ENCODE measurements around the gene RNMT. TPM values are rescaled to one million over a fixed set of nuclear protein-coding genes. Genes with fewer than 3 reads are reported as not detected.

RNMT gene
- total RNA-seq, 1 experiment from 2014 or later = 58.0 TPM

DNA sequence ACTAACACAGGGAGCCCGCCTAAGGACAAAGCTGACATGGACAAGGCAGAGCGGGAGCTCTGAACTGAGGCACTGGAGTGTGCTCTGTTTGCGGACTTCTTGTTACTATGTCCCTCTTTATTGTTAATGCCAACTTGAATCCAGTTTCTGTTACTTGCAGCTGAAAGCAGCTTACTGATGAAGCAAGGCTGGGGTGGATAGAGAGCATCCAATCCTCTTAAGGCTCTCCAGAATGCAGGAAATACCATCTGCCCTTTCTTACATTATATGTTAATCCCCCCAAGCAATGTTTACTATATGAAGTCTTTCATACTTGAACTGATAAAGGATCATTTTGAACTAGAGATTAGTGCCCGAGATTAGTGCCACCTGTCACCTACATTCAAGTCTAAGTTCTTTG is 9.6 kb upstream of the RNMT start:
- Histone ChIP-seq H3K9ac (ENCODE audit: low read length) (no peak overlapping the region), H3K4me3 (replicated peaks in 1 of 2; ENCODE audit: low read depth in 1 of 2, low read length in 2 of 2) (no peak overlapping the region), H3K9me3 (ENCODE audit: control insufficient read depth in 1 of 2, insufficient read depth in 1 of 2, low read depth in 1 of 2, low read length in 2 of 2) (peaks cover 0 to 4% of the 10 kb centered on the region in 2 experiments; a peak in 1 of 4 replicates), H3K9me2 (ENCODE audit: insufficient read depth) (no peaks in the 10 kb centered on the region), H3K4me1 (ENCODE audit: control insufficient read depth in 1 of 2, insufficient read depth in 2 of 2, low read length in 2 of 2) (peaks cover 0 to 26% of the 10 kb centered on the region in 2 experiments; a peak in 2 of 4 replicates), H3K36me3 (ENCODE audit: control insufficient read depth in 1 of 2, insufficient read depth in 2 of 2, low read length in 2 of 2) (0 out of 4 replicates have a peak, but pooled peaks cover 0 to 16% of the 10 kb centered on the region in 2 experiments), H4K20me1 (ENCODE audit: insufficient read depth) (no peaks in the 10 kb centered on the region), H3K79me2 (ENCODE audit: insufficient read depth, low read length) (peaks cover 100% of the 10 kb centered on the region), H3K27ac (ENCODE audit: low read depth, low read length) (no peak overlapping the region), H3K27me3 (ENCODE audit: insufficient read depth, low read length) (no peaks in the 10 kb centered on the region), H3K4me2 (ENCODE audit: low read length) (no peak overlapping the region), H2AFZ (ENCODE audit: low read depth, low read length, poor library complexity, severe bottlenecking) (no peak overlapping the region)
- ATAC-seq (no peak), DNase-seq (ENCODE audit: low read depth, low spot score) (no peak)
- BruUV-seq (replicated peaks) = no TSS peak
- ChIA-PET CTCF (no interaction called here), POLR2A (no interaction called here), RAD21 (ENCODE audit: low non-redundant PET in 1 of 2, low total read pairs in 2 of 2, uncharacterized antibody in 2 of 2, unreplicated experiment in 2 of 2) (no interaction called here)
- intact Hi-C loops (cut with micrococcal nuclease) = no loop called here
- TF ChIP-seq EZH2 (IDR thresholded peaks at IDR 0.05) = no peak
- TF ChIP-seq JUND (IDR thresholded peaks at IDR 0.05) = no peak
- TF ChIP-seq SRF (IDR thresholded peaks at IDR 0.05; ENCODE audit: low read depth) = no peak
- no peak for TF ChIP-seq ZFX (IDR thresholded peaks at IDR 0.05)
- TF ChIP-seq RAD21 (IDR thresholded peaks at IDR 0.05; ENCODE audit: low read depth) = no peak
- no peak for TF ChIP-seq YY1 (IDR thresholded peaks at IDR 0.05; ENCODE audit: extremely low read depth, insufficient replicate concordance, low read depth, low read length)
- no peak for TF ChIP-seq EGR1 (IDR thresholded peaks at IDR 0.05; ENCODE audit: low read depth)
- no peak for TF ChIP-seq EZH2phosphoT487 (IDR thresholded peaks at IDR 0.05; ENCODE audit: borderline replicate concordance)
- no peak for TF ChIP-seq CBX3 (IDR thresholded peaks at IDR 0.05; ENCODE audit: low read depth)
- no peak for TF ChIP-seq CEBPB (IDR thresholded peaks at IDR 0.05; ENCODE audit: low read depth)
- no peak for TF ChIP-seq REST (IDR thresholded peaks at IDR 0.05; ENCODE audit: low read depth)
- TF ChIP-seq, protein P1, sequence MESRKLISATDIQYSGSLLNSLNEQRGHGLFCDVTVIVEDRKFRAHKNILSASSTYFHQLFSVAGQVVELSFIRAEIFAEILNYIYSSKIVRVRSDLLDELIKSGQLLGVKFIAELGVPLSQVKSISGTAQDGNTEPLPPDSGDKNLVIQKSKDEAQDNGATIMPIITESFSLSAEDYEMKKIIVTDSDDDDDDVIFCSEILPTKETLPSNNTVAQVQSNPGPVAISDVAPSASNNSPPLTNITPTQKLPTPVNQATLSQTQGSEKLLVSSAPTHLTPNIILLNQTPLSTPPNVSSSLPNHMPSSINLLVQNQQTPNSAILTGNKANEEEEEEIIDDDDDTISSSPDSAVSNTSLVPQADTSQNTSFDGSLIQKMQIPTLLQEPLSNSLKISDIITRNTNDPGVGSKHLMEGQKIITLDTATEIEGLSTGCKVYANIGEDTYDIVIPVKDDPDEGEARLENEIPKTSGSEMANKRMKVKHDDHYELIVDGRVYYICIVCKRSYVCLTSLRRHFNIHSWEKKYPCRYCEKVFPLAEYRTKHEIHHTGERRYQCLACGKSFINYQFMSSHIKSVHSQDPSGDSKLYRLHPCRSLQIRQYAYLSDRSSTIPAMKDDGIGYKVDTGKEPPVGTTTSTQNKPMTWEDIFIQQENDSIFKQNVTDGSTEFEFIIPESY (IDR thresholded peaks at IDR 0.05; ENCODE audit: extremely low read depth, insufficient replicate concordance, low read length) = no peak
- TF ChIP-seq TCF7L2 (IDR thresholded peaks at IDR 0.05; ENCODE audit: borderline replicate concordance, extremely low read depth, insufficient read depth, insufficient read length) = no peak
- TF ChIP-seq, protein P2, sequence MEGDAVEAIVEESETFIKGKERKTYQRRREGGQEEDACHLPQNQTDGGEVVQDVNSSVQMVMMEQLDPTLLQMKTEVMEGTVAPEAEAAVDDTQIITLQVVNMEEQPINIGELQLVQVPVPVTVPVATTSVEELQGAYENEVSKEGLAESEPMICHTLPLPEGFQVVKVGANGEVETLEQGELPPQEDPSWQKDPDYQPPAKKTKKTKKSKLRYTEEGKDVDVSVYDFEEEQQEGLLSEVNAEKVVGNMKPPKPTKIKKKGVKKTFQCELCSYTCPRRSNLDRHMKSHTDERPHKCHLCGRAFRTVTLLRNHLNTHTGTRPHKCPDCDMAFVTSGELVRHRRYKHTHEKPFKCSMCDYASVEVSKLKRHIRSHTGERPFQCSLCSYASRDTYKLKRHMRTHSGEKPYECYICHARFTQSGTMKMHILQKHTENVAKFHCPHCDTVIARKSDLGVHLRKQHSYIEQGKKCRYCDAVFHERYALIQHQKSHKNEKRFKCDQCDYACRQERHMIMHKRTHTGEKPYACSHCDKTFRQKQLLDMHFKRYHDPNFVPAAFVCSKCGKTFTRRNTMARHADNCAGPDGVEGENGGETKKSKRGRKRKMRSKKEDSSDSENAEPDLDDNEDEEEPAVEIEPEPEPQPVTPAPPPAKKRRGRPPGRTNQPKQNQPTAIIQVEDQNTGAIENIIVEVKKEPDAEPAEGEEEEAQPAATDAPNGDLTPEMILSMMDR (IDR thresholded peaks at IDR 0.05 in 2 of 3, conservative IDR thresholded peaks at IDR 0.05 in 1 of 3; ENCODE audit: borderline replicate concordance in 1 of 3, insufficient read depth in 1 of 3, low read depth in 2 of 3, low read length in 2 of 3) = no peak
- TF ChIP-seq POLR2AphosphoS5 (IDR thresholded peaks at IDR 0.05; ENCODE audit: low read depth, low read length) = no peak
- no peak for TF ChIP-seq MAX (IDR thresholded peaks at IDR 0.05)
- TF ChIP-seq FOSL1 (IDR thresholded peaks at IDR 0.05; ENCODE audit: low read depth) = no peak
- no peak for TF ChIP-seq SIN3A (IDR thresholded peaks at IDR 0.05; ENCODE audit: low read depth)
- TF ChIP-seq, protein P3, sequence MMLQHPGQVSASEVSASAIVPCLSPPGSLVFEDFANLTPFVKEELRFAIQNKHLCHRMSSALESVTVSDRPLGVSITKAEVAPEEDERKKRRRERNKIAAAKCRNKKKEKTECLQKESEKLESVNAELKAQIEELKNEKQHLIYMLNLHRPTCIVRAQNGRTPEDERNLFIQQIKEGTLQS (IDR thresholded peaks at IDR 0.05) = no peak

All from HCT116 (cell line).